T-helper 1 cell treated with Interleukin-12 subunit alpha and Interleukin-12 subunit beta and Interleukin-4 antibody, amounts not matched to agents 30 μg/mL and 1 μg/mL, for 36 hours (primary cell): ENCODE data around the gene MAP3K7CL.
"Not testable (repeated sequence)": the region's sequence is repeated elsewhere in the genome, so short reads cannot be mapped to it uniquely, and the experiment has no call there.

Experiments used
- H3K27ac Mint-ChIP-seq: one replicate; pipeline ENCODE4 v1.8.0; 2021; ENCODE audit warnings: mild to moderate bottlenecking, mixed read lengths
- H3K27me3 Mint-ChIP-seq: one replicate; pipeline ENCODE4 v1.8.0; 2021; ENCODE audit warnings: low read depth, mixed read lengths
- H3K36me3 Mint-ChIP-seq: one replicate; pipeline ENCODE4 v1.8.0; 2021; ENCODE audit warnings: low read depth, mixed read lengths
- H3K4me1 Mint-ChIP-seq: one replicate; pipeline ENCODE4 v1.8.0; 2021; ENCODE audit warnings: low read depth, mixed read lengths
- H3K4me3 Mint-ChIP-seq: one replicate; pipeline ENCODE4 v1.8.0; 2021; ENCODE audit warnings: mild to moderate bottlenecking, moderate library complexity, mixed read lengths
- H3K9me3 Mint-ChIP-seq: one replicate; pipeline ENCODE4 v1.8.0; 2021; ENCODE audit warnings: mixed read lengths

Gene MAP3K7CL

DNA sequence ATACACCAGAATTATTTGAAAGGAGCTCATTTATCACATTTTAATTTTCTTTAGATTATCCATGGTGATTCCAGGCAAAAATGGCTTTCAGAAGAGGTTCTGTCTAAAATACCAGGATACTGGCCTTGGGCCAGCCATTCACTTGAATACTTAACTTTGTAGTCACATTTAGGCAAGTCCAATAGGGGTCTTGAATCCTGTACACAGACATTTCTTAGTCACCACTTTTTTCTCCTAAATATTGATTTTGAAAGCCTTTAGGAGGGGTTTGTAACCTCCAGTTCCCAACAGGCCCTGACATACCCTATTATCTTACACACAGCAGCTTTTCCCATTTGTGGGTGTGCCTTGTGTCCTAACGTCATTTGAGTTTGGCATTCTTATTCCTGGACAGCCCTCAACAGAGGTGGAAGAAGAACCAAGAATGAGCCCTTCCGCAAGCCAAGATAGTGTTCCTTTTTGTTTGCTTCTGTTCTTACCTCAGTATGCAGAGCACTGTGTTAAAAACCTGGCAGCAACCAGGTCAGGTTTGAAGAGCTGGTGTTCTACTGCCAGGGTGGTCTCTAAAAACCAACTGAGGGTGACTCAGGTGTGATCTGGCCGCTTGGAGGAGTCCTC is 19.5 kb downstream of the MAP3K7CL start:
- Mint-ChIP-seq H3K36me3 (no peaks in the 10 kb centered on the region), H3K4me3 (no peak overlapping the region), H3K27ac (no peak overlapping the region), H3K9me3 (no peaks in the 10 kb centered on the region), H3K27me3 (peaks cover 5% of the 10 kb centered on the region), H3K4me1 (peaks cover 17% of the 10 kb centered on the region)

DNA sequence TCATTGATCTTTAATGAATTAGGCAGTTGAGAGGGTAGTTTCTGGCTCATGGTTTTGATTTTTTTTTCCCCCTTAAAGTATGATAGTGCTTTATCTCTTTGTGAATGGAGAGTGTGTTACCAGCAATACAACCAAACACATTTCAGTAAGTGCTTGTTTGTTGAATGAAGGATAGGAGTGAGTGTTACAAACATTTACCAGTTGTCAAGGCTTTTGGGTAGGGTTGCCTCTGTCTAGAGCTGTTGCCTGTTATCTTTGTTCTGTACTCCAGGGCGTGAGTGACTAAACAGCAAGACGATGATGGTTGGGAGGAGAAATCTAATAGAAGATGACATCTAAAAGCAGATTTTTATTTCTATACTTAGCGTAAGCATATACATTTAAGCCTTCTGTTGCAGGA is 21.5 kb downstream of the MAP3K7CL start:
- Mint-ChIP-seq H3K27ac (no peak overlapping the region), H3K9me3 (no peaks in the 10 kb centered on the region), H3K36me3 (no peaks in the 10 kb centered on the region), H3K4me3 (no peak overlapping the region), H3K27me3 (peaks cover 9% of the 10 kb centered on the region), H3K4me1 (peaks cover 13% of the 10 kb centered on the region)

DNA sequence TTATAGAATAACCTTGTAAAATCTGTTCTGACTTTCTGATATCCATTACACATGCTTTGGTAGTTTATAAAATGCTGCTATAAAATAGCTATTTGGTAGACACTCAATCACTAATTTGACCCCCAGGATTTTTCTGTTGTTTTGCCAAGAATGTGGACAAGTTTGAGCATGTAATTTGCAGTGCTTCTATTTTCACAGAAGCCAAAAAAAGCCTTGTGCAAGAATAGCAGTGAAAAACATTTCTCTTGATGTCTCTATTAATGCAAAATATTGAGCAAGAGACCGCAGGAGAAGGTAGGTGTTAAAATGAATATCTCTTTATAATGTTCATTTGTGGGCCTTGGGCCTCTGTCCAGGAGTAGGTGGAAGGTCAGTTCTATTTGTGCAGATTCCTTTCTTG is 22.5 kb downstream of the MAP3K7CL start:
- Mint-ChIP-seq H3K9me3 (no peaks in the 10 kb centered on the region), H3K27ac (no peak overlapping the region), H3K4me1 (peaks cover 13% of the 10 kb centered on the region), H3K36me3 (no peaks in the 10 kb centered on the region), H3K27me3 (peaks cover 9% of the 10 kb centered on the region), H3K4me3 (no peak overlapping the region)

DNA sequence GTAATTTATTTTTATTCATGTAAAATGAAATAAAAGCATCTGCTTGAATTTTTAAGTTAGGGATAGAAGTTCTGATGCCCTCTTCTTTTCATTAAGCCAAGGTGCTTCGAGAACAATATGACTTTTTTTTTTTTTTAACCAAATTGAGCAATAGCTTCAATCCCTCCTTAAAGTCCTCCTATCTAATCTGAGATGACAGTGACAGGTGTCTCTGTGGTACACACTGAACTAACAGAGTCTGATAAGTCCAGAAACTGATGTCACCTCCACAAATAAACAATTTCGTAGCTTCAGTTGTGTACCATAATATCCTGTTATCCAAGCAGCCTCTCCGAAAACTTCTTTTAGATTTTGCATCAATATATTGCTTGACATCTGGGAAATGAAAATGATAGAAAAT is 23.8 kb downstream of the MAP3K7CL start:
- Mint-ChIP-seq H3K4me1 (no peaks in the 10 kb centered on the region), H3K27me3 (peaks cover 9% of the 10 kb centered on the region), H3K36me3 (no peaks in the 10 kb centered on the region), H3K9me3 (no peaks in the 10 kb centered on the region), H3K27ac (no peak overlapping the region), H3K4me3 (no peak overlapping the region)

DNA sequence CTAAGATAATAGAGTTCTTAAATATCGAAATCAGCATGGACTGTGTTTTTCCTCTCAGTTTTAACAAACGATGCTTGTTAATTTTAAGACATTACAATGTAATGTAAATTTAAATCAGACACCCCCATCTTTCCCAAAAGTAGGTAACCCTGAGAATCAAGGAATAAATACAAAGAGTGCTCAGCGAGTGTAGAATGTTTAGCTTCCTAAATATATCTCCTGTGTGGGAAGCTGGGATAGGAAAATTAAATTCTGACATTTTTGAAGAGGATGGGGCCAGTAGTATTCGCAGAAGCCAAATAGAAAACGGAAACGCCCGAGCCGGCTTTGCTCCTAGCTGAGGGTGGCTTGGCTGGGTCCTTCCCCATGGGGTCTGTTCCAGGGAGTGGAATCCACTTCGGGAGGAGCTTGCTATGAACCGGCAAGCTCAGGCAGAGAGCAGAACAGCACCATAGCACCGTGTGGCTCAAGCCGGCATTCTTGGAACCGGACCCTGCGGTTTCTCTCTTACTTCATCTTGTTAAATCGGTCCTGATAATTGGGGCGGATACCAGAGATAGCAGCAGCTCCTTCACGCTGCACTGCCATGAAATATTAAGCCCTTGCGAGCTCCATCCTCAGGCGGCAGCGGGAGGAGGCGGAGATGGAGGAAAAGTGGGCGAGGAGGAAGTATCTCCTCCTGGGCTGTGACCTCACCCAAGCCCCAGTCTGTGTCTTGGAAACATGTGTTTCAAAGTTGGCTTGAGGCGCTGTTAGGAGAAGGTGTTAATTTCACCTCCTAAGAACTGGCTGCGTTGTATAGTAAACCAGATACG is 24.9 kb downstream of the MAP3K7CL start:
- peaks cover 9% of the 10 kb centered on the region for H3K27me3 Mint-ChIP-seq
- no peak overlapping the region for H3K27ac Mint-ChIP-seq
- H3K9me3 Mint-ChIP-seq: no peaks in the 10 kb centered on the region
- no peak overlapping the region for H3K4me3 Mint-ChIP-seq
- H3K4me1 Mint-ChIP-seq: no peaks in the 10 kb centered on the region
- no peaks in the 10 kb centered on the region for H3K36me3 Mint-ChIP-seq

DNA sequence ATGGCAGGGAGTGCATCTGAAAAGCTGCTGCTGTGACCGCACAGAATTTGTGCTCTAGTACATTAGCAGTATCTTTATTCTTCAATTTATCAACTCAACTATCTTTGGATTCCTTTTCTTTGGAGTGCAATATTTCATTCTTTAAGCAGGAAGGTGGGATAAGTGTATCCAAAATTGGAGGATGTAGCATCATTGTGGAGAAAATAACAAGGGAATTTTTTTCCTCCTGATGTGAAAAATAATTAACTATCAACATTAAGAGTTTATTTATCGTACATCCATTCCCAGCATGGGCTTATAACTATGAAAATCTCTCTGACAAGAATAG is 25.5 kb downstream of the MAP3K7CL start:
- H3K9me3 Mint-ChIP-seq: no peaks in the 10 kb centered on the region
- H3K27me3 Mint-ChIP-seq: peaks cover 9% of the 10 kb centered on the region
- no peak overlapping the region for H3K27ac Mint-ChIP-seq
- H3K36me3 Mint-ChIP-seq: no peaks in the 10 kb centered on the region
- no peaks in the 10 kb centered on the region for H3K4me1 Mint-ChIP-seq
- H3K4me3 Mint-ChIP-seq: no peak overlapping the region

DNA sequence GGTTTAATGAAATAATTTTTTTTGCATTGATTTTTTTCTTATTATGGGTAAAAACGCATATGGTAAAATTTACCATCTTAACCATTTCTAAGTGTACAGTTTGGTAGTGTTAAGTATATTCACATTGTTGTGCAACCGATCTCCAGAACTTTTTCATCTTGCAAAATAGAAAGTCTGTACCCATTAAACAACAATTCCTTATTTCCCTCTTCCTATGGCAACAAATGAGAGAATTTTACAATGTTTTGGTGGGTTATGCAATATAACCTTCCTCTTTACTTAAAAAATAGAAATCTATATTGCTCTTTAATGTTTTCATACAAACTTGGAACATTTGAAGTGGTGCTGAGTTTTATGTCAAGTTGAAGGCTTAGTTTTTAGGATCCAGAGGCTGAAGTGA is 26.6 kb downstream of the MAP3K7CL start:
- H3K9me3 Mint-ChIP-seq: no peaks in the 10 kb centered on the region
- H3K27me3 Mint-ChIP-seq: peaks cover 9% of the 10 kb centered on the region
- no peaks in the 10 kb centered on the region for H3K36me3 Mint-ChIP-seq
- no peak overlapping the region for H3K4me3 Mint-ChIP-seq
- no peak overlapping the region for H3K27ac Mint-ChIP-seq
- no peaks in the 10 kb centered on the region for H3K4me1 Mint-ChIP-seq

DNA sequence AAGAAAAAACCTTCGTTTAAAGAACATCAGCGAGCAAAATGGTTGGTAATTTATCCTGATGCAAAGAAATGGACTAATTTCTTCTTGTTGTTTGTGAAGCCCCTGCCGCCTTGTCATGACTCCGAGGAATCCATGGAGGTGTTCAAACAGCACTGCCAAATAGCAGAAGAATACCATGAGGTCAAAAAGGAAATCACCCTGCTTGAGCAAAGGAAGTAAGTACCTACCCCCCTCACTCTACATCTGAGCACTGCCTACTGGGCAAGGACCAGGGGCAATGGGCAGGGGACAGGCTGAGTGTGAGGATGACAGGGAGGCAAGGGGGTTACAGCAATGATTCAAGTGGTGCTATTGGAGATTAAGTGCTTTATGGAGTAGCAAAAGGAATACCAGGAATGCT is 29.4 kb downstream of the MAP3K7CL start:
- no peaks in the 10 kb centered on the region for H3K36me3 Mint-ChIP-seq
- no peaks in the 10 kb centered on the region for H3K4me1 Mint-ChIP-seq
- H3K27ac Mint-ChIP-seq: no peak overlapping the region
- peaks cover 4% of the 10 kb centered on the region for H3K27me3 Mint-ChIP-seq
- H3K4me3 Mint-ChIP-seq: no peak overlapping the region
- H3K9me3 Mint-ChIP-seq: no peaks in the 10 kb centered on the region

DNA sequence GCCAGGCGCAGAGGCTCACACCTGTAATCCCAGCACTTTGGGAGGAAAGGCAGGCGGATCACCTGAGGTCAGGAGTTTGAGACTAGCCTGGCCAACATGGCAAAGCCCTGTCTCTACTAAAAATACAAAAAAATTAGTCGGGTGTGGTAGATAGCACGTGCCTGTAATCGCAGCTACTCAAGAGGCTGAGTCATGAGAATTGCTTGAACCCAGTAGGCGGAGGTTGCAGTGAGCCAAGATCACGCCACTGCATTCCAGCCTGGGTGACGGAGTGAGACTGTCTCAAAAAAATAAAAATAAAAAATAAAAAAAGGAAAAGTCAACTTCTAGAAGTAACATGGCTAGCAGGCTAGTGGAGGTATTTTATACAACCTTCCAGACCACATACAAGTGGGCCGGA is 32.4 kb downstream of the MAP3K7CL start:
- not testable (repeated sequence) for H3K9me3 Mint-ChIP-seq, H3K36me3 Mint-ChIP-seq, H3K27ac Mint-ChIP-seq, H3K27me3 Mint-ChIP-seq, H3K4me3 Mint-ChIP-seq, H3K4me1 Mint-ChIP-seq

DNA sequence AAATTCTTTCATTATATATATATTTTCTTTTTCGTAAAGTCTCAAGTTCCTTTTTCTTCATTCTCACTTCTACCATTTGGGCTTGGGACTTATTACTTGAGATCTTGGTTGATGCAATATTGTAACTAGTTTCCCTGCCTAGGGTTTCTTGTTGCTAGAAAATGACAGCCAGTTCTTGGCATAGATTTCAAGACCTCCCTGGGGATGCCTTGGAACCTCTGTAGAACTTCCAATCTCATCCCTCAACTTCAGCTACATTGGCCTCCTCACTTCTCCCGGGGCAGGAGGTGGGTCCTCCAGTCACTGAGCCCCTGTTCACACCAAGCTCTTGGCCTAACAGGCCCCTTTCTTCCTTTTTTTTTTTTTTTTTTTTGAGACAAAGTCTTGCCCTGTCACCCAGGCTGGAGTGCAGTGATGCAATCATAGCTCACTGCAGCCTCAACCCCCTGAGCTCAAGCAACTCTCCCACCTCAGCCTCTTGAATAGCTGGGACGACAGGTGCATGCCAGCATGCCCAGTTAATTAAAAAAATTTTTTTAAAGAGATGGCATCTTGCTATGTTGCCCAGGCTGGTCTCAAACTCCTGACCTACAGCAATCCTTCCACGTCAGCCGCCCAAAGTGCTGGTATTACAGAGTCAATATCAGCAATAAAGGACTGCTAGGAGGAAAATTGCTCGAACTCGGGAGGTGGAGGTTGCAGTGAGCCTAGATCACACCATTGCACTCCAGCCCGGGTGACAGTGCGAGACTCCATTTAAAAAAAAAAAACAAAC is 33.1 kb downstream of the MAP3K7CL start:
- no peak overlapping the region for H3K27ac Mint-ChIP-seq
- no peak overlapping the region for H3K4me3 Mint-ChIP-seq
- H3K36me3 Mint-ChIP-seq: peaks cover 2% of the 10 kb centered on the region
- H3K9me3 Mint-ChIP-seq: no peaks in the 10 kb centered on the region
- H3K27me3 Mint-ChIP-seq: peaks cover 5% of the 10 kb centered on the region
- H3K4me1 Mint-ChIP-seq: peaks cover 2% of the 10 kb centered on the region

DNA sequence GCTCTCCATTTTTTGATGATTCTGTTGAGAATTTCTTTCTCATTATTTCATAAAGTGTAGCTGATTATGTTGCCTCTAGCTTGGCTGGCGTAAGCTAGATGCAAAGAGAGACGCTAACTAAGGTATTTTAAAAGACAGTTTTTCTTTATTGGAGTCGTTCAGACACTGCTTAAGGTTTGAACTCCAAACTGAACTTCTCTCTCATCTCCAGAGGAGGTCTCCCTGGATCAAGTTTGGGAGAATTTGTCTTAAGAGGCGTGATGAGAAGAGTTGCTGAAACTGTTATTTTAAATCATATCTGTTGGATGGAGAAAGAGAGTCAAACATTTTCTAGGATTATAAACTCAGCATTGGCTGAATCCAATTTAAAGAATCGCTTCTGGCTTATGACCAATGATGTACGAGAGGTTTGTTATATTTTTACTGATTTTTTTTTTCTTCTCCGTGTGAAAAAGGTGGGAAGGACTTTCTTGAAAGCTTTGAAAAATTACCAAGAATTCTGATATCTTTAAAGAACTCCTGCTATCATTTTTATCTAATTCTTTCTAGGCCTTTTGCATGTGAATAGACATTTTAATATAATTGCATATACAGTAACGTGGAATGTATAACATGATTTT is 34.0 kb downstream of the MAP3K7CL start:
- peaks cover 6% of the 10 kb centered on the region for H3K4me1 Mint-ChIP-seq
- H3K4me3 Mint-ChIP-seq: no peak overlapping the region
- H3K27me3 Mint-ChIP-seq: peaks cover 5% of the 10 kb centered on the region
- peaks cover 2% of the 10 kb centered on the region for H3K36me3 Mint-ChIP-seq
- H3K27ac Mint-ChIP-seq: no peak overlapping the region
- H3K9me3 Mint-ChIP-seq: no peaks in the 10 kb centered on the region

DNA sequence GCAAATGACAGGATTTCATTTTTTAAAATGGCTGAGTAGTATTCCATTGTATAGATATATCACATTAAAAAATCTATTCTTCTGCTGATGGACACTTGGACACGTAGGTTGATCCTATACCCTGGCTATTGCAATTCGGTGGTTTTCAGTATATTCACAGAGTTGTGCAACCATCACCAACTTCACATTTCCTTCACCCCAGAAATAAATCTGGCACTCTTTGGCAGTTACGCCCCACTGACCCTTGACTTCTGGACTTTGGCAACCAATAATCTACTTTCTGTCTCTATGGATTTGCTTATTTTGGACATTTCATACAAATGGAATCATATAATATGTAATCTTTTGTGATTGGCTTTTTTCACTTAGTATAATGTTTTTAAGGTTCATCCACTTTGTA is 35.9 kb downstream of the MAP3K7CL start:
- no peaks in the 10 kb centered on the region for H3K9me3 Mint-ChIP-seq
- peaks cover 5% of the 10 kb centered on the region for H3K27me3 Mint-ChIP-seq
- peaks cover 20% of the 10 kb centered on the region for H3K4me1 Mint-ChIP-seq
- no peak overlapping the region for H3K27ac Mint-ChIP-seq
- peaks cover 4% of the 10 kb centered on the region for H3K36me3 Mint-ChIP-seq
- no peak overlapping the region for H3K4me3 Mint-ChIP-seq

DNA sequence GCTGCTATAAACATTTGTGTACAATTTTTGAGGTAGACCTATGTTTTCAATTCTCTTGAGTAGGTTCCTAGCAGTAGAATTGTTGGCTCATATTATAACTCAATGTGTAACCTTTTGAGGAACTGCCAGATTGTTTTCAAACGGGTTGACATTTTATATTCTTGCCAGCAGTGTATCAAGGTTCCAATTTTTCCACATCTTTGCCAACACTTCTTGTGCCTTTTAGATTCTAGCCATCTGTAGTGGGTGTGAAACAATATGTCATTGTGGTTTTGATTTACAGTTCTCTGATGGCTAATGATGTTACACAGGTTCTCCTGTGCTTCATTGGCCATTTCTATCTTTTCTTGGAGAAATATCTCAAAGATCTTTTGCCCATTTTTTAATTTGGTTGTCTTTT is 36.4 kb downstream of the MAP3K7CL start:
- peaks cover 4% of the 10 kb centered on the region for H3K36me3 Mint-ChIP-seq
- peaks cover 5% of the 10 kb centered on the region for H3K27me3 Mint-ChIP-seq
- H3K9me3 Mint-ChIP-seq: no peaks in the 10 kb centered on the region
- no peak overlapping the region for H3K27ac Mint-ChIP-seq
- H3K4me1 Mint-ChIP-seq: peaks cover 23% of the 10 kb centered on the region
- no peak overlapping the region for H3K4me3 Mint-ChIP-seq

DNA sequence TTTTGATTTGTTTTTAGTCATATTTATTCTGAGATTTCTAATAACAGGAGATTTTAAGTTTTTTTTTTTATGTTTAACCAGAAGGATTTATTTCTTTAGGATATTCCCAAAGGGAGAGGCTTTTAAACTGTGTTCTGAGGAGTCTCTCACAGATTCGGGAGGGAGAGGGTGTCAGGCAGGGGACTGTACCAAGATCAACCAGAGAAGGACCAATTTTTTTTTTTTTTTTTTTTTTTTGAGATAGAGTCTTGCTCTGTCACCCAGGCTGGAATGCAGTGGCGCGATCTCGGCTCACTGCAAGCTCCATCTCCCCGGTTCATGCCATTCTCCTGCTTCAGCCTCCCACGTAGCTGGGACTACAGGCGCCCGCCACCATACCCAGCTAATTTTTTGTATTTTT is 37.0 kb downstream of the MAP3K7CL start:
- not testable (repeated sequence) for H3K36me3 Mint-ChIP-seq, H3K9me3 Mint-ChIP-seq, H3K27me3 Mint-ChIP-seq, H3K4me3 Mint-ChIP-seq, H3K27ac Mint-ChIP-seq
- H3K4me1 Mint-ChIP-seq: peaks cover 23% of the 10 kb centered on the region

DNA sequence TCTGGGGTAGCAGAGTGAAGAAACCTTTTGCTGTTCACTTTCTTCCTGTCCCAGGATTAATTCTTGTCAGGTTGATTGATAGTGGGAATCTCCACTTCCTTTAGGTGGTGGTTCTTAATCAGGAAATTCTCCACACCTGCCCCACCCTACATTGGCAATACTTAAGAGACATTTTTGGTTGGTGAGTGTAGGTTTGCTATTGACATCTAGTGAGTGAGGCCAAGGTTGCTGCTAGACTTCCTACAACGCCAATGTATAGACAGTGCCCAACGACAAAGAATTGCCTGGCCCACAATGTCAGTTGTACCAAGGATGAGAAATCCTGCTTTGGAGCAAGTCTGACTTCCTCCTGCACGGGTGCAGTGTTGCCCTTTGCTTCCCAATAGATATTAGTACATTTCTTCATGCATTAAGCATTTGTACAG is 38.5 kb downstream of the MAP3K7CL start:
- Mint-ChIP-seq H3K27me3 (peaks cover 5% of the 10 kb centered on the region), H3K9me3 (no peaks in the 10 kb centered on the region), H3K4me3 (no peak overlapping the region), H3K4me1 (peaks cover 23% of the 10 kb centered on the region), H3K27ac (no peak overlapping the region), H3K36me3 (peaks cover 4% of the 10 kb centered on the region)
